ENCODE measurements around the gene ACOXL. TPM values are rescaled to one million over a fixed set of nuclear protein-coding genes. Genes with fewer than 3 reads are reported as not detected.

Gene ACOXL
- total and polyA plus RNA-seq, 2 donors = 0.38 to 0.41 TPM

GRCh38 chr2:110837446-110838409, 105.4 kb downstream of the ACOXL start:
- no peaks in the 10 kb centered on the region for H3K36me3 ChIP-seq (ENCODE audit: control insufficient read depth in 2 of 2, insufficient read depth in 2 of 2, low read length in 1 of 2)
- H3K27me3 ChIP-seq (ENCODE audit: control insufficient read depth in 2 of 2, insufficient read depth in 1 of 2, low read length in 1 of 2) = no peaks in the 10 kb centered on the region
- no peaks in the 10 kb centered on the region for H3K9me3 ChIP-seq (ENCODE audit: control insufficient read depth in 2 of 2, insufficient read depth in 1 of 2, low read length in 1 of 2)
- no peak overlapping the region for H3K4me3 ChIP-seq (ENCODE audit: low read length in 2 of 2)
- peak overlapping the region in 1 of 2 donors; percentile 88 for H3K27ac ChIP-seq (ENCODE audit: low read depth in 1 of 2, low read length in 1 of 2)
- H3K4me1 ChIP-seq (ENCODE audit: control insufficient read depth in 2 of 2, insufficient read depth in 2 of 2, low read length in 2 of 2) = peaks cover 30 to 62% of the 10 kb centered on the region in 2 donors
- DNase-seq (ENCODE audit: low read depth in 6 of 9, low spot score in 9 of 9) = no peak
- 93% methylated on average over 13 of the region's 13 CpGs for WGBS

DNA sequence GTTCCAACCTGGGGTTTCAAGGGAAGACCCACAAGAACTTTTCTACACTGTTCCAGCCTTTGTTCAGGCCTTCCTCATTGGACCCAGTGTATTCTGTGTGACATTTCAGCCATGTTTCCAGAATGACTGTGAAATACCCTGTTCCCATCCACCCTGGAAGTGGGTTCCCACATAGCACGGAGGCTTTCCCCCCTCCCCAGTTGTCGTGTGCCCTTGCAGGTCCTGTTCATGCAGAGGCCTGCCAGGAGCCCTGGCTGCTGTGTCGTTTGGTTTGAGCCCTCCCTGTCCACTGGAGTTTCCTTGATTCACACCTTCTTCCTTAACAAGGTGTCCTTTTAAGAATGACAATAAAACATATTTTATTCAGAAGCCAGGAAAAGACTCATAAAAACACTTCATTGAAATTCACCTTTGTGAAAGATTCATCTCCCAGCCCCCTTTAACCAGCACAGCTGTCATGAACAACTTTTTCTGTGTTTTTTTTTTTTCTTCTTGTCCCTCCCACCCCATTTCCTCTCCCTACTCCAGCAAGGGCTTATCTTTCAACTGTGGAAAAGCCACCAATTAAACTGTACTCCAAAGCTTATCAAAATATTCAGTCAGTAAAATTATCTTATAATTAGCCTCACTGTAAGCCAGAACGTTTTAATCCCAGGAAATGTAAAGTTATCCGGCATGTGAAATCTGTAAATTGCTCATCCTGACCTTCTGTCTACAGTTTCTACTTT, 106.4 kb downstream of the ACOXL start:
- no peak overlapping the region for H3K4me3 ChIP-seq (ENCODE audit: low read length in 2 of 2)
- WGBS = 17% methylated on average over 5 of the region's 5 CpGs
- DNase-seq (ENCODE audit: low read depth in 6 of 9, low spot score in 9 of 9) = peak in 1 of 9 donors; percentile 75
- H3K27ac ChIP-seq (ENCODE audit: low read depth in 1 of 2, low read length in 1 of 2) = peak overlapping the region; percentile 72 to 88
- H3K27me3 ChIP-seq (ENCODE audit: control insufficient read depth in 2 of 2, insufficient read depth in 1 of 2, low read length in 1 of 2) = no peaks in the 10 kb centered on the region
- H3K9me3 ChIP-seq (ENCODE audit: control insufficient read depth in 2 of 2, insufficient read depth in 1 of 2, low read length in 1 of 2) = no peaks in the 10 kb centered on the region
- peaks cover 37 to 73% of the 10 kb centered on the region in 2 donors for H3K4me1 ChIP-seq (ENCODE audit: control insufficient read depth in 2 of 2, insufficient read depth in 2 of 2, low read length in 2 of 2)
- H3K36me3 ChIP-seq (ENCODE audit: control insufficient read depth in 2 of 2, insufficient read depth in 2 of 2, low read length in 1 of 2) = no peaks in the 10 kb centered on the region

GRCh38 chr2:110840508-110840907, 108.1 kb downstream of the ACOXL start:
- H3K4me3 ChIP-seq (ENCODE audit: low read length in 2 of 2) = no peak overlapping the region
- WGBS = 98% methylated on average over 2 of the region's 2 CpGs
- peaks cover 31 to 74% of the 10 kb centered on the region in 2 donors for H3K4me1 ChIP-seq (ENCODE audit: control insufficient read depth in 2 of 2, insufficient read depth in 2 of 2, low read length in 2 of 2)
- H3K9me3 ChIP-seq (ENCODE audit: control insufficient read depth in 2 of 2, insufficient read depth in 1 of 2, low read length in 1 of 2) = no peaks in the 10 kb centered on the region
- H3K27ac ChIP-seq (ENCODE audit: low read depth in 1 of 2, low read length in 1 of 2) = no peak overlapping the region
- no peaks in the 10 kb centered on the region for H3K36me3 ChIP-seq (ENCODE audit: control insufficient read depth in 2 of 2, insufficient read depth in 2 of 2, low read length in 1 of 2)
- no peaks in the 10 kb centered on the region for H3K27me3 ChIP-seq (ENCODE audit: control insufficient read depth in 2 of 2, insufficient read depth in 1 of 2, low read length in 1 of 2)
- no peak for DNase-seq (ENCODE audit: low read depth in 6 of 9, low spot score in 9 of 9)

GRCh38 chr2:110842048-110842447, 109.7 kb downstream of the ACOXL start:
- H3K9me3 ChIP-seq (ENCODE audit: control insufficient read depth in 2 of 2, insufficient read depth in 1 of 2, low read length in 1 of 2) = no peaks in the 10 kb centered on the region
- no peaks in the 10 kb centered on the region for H3K36me3 ChIP-seq (ENCODE audit: control insufficient read depth in 2 of 2, insufficient read depth in 2 of 2, low read length in 1 of 2)
- no peak overlapping the region for H3K4me3 ChIP-seq (ENCODE audit: low read length in 2 of 2)
- H3K27ac ChIP-seq (ENCODE audit: low read depth in 1 of 2, low read length in 1 of 2) = no peak overlapping the region
- H3K4me1 ChIP-seq (ENCODE audit: control insufficient read depth in 2 of 2, insufficient read depth in 2 of 2, low read length in 2 of 2) = peaks cover 42 to 77% of the 10 kb centered on the region in 2 donors
- H3K27me3 ChIP-seq (ENCODE audit: control insufficient read depth in 2 of 2, insufficient read depth in 1 of 2, low read length in 1 of 2) = no peaks in the 10 kb centered on the region
- 77% methylated on average over 3 of the region's 3 CpGs for WGBS
- no peak for DNase-seq (ENCODE audit: low read depth in 6 of 9, low spot score in 9 of 9)

DNA sequence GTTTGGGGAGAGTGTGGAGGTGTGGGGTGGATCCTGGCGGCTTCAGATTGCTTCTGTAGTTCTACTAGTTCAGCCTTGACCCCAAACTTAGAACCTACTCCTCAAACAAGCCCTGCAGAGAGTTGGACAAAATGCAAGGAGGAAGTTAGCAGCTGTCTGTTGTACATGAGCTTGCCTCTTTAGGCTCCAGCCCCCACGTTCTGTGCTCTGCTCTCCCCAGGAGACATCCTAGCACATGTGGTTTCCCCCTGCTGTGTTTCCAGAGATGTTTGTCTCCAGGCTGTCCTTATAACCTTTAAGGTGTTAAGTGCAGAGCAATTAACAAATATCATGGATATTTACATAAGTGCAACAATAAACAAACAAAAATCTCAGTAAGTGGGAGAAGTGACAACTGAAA, 111.1 kb downstream of the ACOXL start:
- Histone ChIP-seq H3K27me3 (ENCODE audit: control insufficient read depth in 2 of 2, insufficient read depth in 1 of 2, low read length in 1 of 2) (no peaks in the 10 kb centered on the region), H3K36me3 (ENCODE audit: control insufficient read depth in 2 of 2, insufficient read depth in 2 of 2, low read length in 1 of 2) (no peaks in the 10 kb centered on the region), H3K4me3 (ENCODE audit: low read length in 2 of 2) (no peak overlapping the region), H3K9me3 (ENCODE audit: control insufficient read depth in 2 of 2, insufficient read depth in 1 of 2, low read length in 1 of 2) (no peaks in the 10 kb centered on the region), H3K4me1 (ENCODE audit: control insufficient read depth in 2 of 2, insufficient read depth in 2 of 2, low read length in 2 of 2) (peaks cover 46 to 78% of the 10 kb centered on the region in 2 donors), H3K27ac (ENCODE audit: low read depth in 1 of 2, low read length in 1 of 2) (peak overlapping the region in 1 of 2 donors; percentile 72)
- peak in 1 of 9 donors; percentile 55 for DNase-seq (ENCODE audit: low read depth in 6 of 9, low spot score in 9 of 9)
- 47% methylated on average over 2 of the region's 2 CpGs for WGBS

GRCh38 chr2:110843959-110844510, 111.7 kb downstream of the ACOXL start:
- peak overlapping the region in 1 of 2 donors; percentile 72 for H3K27ac ChIP-seq (ENCODE audit: low read depth in 1 of 2, low read length in 1 of 2)
- H3K36me3 ChIP-seq (ENCODE audit: control insufficient read depth in 2 of 2, insufficient read depth in 2 of 2, low read length in 1 of 2) = no peaks in the 10 kb centered on the region
- peaks cover 45 to 78% of the 10 kb centered on the region in 2 donors for H3K4me1 ChIP-seq (ENCODE audit: control insufficient read depth in 2 of 2, insufficient read depth in 2 of 2, low read length in 2 of 2)
- H3K27me3 ChIP-seq (ENCODE audit: control insufficient read depth in 2 of 2, insufficient read depth in 1 of 2, low read length in 1 of 2) = no peaks in the 10 kb centered on the region
- no peak for DNase-seq (ENCODE audit: low read depth in 6 of 9, low spot score in 9 of 9)
- 93% methylated on average over 8 of the region's 8 CpGs for WGBS
- H3K9me3 ChIP-seq (ENCODE audit: control insufficient read depth in 2 of 2, insufficient read depth in 1 of 2, low read length in 1 of 2) = no peaks in the 10 kb centered on the region
- H3K4me3 ChIP-seq (ENCODE audit: low read length in 2 of 2) = no peak overlapping the region

GRCh38 chr2:110847651-110848050, 115.3 kb downstream of the ACOXL start:
- DNase-seq (ENCODE audit: low read depth in 6 of 9, low spot score in 9 of 9) = no peak
- Histone ChIP-seq H3K27ac (ENCODE audit: low read depth in 1 of 2, low read length in 1 of 2) (peak overlapping the region; percentile 36 to 91), H3K4me3 (ENCODE audit: low read length in 2 of 2) (no peak overlapping the region), H3K27me3 (ENCODE audit: control insufficient read depth in 2 of 2, insufficient read depth in 1 of 2, low read length in 1 of 2) (no peaks in the 10 kb centered on the region), H3K9me3 (ENCODE audit: control insufficient read depth in 2 of 2, insufficient read depth in 1 of 2, low read length in 1 of 2) (no peaks in the 10 kb centered on the region), H3K4me1 (ENCODE audit: control insufficient read depth in 2 of 2, insufficient read depth in 2 of 2, low read length in 2 of 2) (peaks cover 49 to 81% of the 10 kb centered on the region in 2 donors), H3K36me3 (ENCODE audit: control insufficient read depth in 2 of 2, insufficient read depth in 2 of 2, low read length in 1 of 2) (no peaks in the 10 kb centered on the region)
- WGBS = 95% methylated on average over 9 of the region's 9 CpGs

GRCh38 chr2:110848071-110848470, 115.7 kb downstream of the ACOXL start:
- Histone ChIP-seq H3K4me3 (ENCODE audit: low read length in 2 of 2) (no peak overlapping the region), H3K4me1 (ENCODE audit: control insufficient read depth in 2 of 2, insufficient read depth in 2 of 2, low read length in 2 of 2) (peaks cover 53 to 81% of the 10 kb centered on the region in 2 donors), H3K9me3 (ENCODE audit: control insufficient read depth in 2 of 2, insufficient read depth in 1 of 2, low read length in 1 of 2) (no peaks in the 10 kb centered on the region), H3K36me3 (ENCODE audit: control insufficient read depth in 2 of 2, insufficient read depth in 2 of 2, low read length in 1 of 2) (no peaks in the 10 kb centered on the region), H3K27ac (ENCODE audit: low read depth in 1 of 2, low read length in 1 of 2) (no peak overlapping the region), H3K27me3 (ENCODE audit: control insufficient read depth in 2 of 2, insufficient read depth in 1 of 2, low read length in 1 of 2) (no peaks in the 10 kb centered on the region)
- 97% methylated on average over 2 of the region's 2 CpGs for WGBS
- no peak for DNase-seq (ENCODE audit: low read depth in 6 of 9, low spot score in 9 of 9)
